Left lung (tissue), 10 donors: ENCODE data around the gene CACNG7. TPM values are rescaled to one million over a fixed set of nuclear protein-coding genes. Genes with fewer than 3 reads are reported as not detected.

Source experiments
- ATAC-seq: fragments of 200-7000 bp; cut with Tn5 transposase; one replicate; pipeline ENCODE4 v1.9.1; 2020; ENCODE audit warnings: moderate library complexity
- DNase-seq, 4 donors: peaks; one replicate each; pipeline ENCODE4 v3.0.0-alpha.2; 2013 to 2020
- H3K27ac ChIP-seq, 2 donors: fragments of 200-600 bp; sonication (generic) in 1 of 2; one replicate each; pipeline versions ENCODE4 v1.5.0 to v1.8.0; 2020 to 2021
- H3K27me3 ChIP-seq, 2 donors: fragments of 200-600 bp; sonication (generic) in 1 of 2; one replicate each; pipeline versions ENCODE4 v1.5.0 to v1.8.0; 2020 to 2021
- H3K36me3 ChIP-seq, 2 donors: fragments of 200-600 bp; sonication (generic) in 1 of 2; one replicate each; pipeline versions ENCODE4 v1.5.0 to v1.8.0; 2020 to 2021
- H3K4me1 ChIP-seq, 2 donors: fragments of 200-600 bp; one replicate each; pipeline ENCODE4 v1.8.0; 2021
- H3K4me3 ChIP-seq, 2 donors: fragments of 200-600 bp; sonication (generic) in 1 of 2; one replicate each; pipeline versions ENCODE4 v1.5.0 to v1.8.0; 2020 to 2021; ENCODE audit warnings: mild to moderate bottlenecking in 1 of 2
- H3K9me3 ChIP-seq, 2 donors: fragments of 200-600 bp; sonication (generic) in 1 of 2; one replicate each; pipeline versions ENCODE4 v1.5.0 to v1.8.0; 2020 to 2021
- intact Hi-C, 2 donors: fragments of 100-400 bp; cut with DNase I; formaldehyde crosslinking; loops; one replicate each; pipeline versions ENCODE4 v1.11.2 to v1.14.2; 2022
- polyA plus RNA-seq, 6 donors: library from polyadenylated mRNA; unstranded; fragments of 120-200 nt; gene quantifications; one replicate each; pipeline ENCODE4 v1.2.1, GENCODE V29; 2013; ENCODE audit not compliant: insufficient read length in 6 of 6
- total RNA-seq, 2 donors: library from RNA; stranded (reverse); fragmentation: NEBNext Ultra II Directional; extraction: Animal tissue kit (Norgen Biotek cat#: 25700); gene quantifications; one replicate each; pipeline ENCODE4 v1.2.1, GENCODE V29; 2021
- TF ChIP-seq, protein P1 (sequence below), 2 donors: fragments of 200-600 bp; sonication (generic) in 1 of 2; IDR thresholded peaks; one replicate each; pipeline versions ENCODE4 v1.5.0 to v1.8.0; 2021; ENCODE audit warnings: antibody characterized with exemption in 2 of 2
- donor health status: DM: no; HTN: yes; CAD: no.
- donor health status: DM: no; HTN: no; CAD: no.

CACNG7 gene
- total and polyA plus RNA-seq, 8 donors: 0.06 TPM; not detected in 7

- ATAC-seq: no peak
Observed at GRCh38 chr19:53991224-53992113, 82.4 kb downstream of the CACNG7 start, which contains the start of gene CACNG6. CACNG6 (plus strand) TSS chr19:53991637; CDS start chr19:53992878, 1,241 bp downstream.

DNA sequence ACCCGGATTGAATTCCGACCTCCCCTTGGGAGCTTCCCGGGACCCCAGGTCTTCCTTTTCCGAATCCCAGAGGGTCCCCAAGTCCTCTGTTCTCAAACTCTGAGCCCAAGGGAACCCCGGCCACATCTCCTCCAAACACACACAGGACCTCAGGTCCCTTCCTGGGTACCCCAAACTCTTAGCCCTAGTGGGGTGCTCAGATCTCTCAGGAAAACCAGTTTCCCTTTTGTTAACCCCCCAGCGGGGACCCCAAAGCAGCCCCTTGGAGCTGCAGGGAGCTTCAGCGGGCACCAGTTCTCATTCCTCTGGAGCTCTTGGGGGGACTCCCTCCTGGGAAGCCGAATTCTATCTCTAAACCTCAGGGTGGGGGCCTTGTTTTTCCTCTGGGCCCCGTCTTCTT, 83.1 kb downstream of the CACNG7 start:
- TF ChIP-seq, protein P1, sequence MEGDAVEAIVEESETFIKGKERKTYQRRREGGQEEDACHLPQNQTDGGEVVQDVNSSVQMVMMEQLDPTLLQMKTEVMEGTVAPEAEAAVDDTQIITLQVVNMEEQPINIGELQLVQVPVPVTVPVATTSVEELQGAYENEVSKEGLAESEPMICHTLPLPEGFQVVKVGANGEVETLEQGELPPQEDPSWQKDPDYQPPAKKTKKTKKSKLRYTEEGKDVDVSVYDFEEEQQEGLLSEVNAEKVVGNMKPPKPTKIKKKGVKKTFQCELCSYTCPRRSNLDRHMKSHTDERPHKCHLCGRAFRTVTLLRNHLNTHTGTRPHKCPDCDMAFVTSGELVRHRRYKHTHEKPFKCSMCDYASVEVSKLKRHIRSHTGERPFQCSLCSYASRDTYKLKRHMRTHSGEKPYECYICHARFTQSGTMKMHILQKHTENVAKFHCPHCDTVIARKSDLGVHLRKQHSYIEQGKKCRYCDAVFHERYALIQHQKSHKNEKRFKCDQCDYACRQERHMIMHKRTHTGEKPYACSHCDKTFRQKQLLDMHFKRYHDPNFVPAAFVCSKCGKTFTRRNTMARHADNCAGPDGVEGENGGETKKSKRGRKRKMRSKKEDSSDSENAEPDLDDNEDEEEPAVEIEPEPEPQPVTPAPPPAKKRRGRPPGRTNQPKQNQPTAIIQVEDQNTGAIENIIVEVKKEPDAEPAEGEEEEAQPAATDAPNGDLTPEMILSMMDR (IDR thresholded peaks at IDR 0.05): no peak

More at GRCh38 chr19:53991224-53992113, 82.4 kb downstream of the CACNG7 start, which contains the start of gene CACNG6:
- Histone ChIP-seq H3K36me3 (no peaks in the 10 kb centered on the region), H3K4me1 (peaks cover 0 to 9% of the 10 kb centered on the region in 2 donors), H3K27ac (no peak within 1 kb of the TSS), H3K27me3 (peaks cover 19 to 78% of the 10 kb centered on the region in 2 donors), H3K9me3 (no peaks in the 10 kb centered on the region), H3K4me3 (peak within 1 kb of the TSS in 1 of 2 donors; percentile 35)
- intact Hi-C loops: no loop called here
- DNase-seq: peak in 2 of 4 donors; percentile 36 to 65
- TF ChIP-seq, protein P1 (IDR thresholded peaks at IDR 0.05): no peak

GRCh38 chr19:53992815-53993214, 83.7 kb downstream of the CACNG7 start:
- intact Hi-C loops: no loop called here
- Histone ChIP-seq H3K27ac (no peak overlapping the region), H3K27me3 (peaks cover 19 to 90% of the 10 kb centered on the region in 2 donors), H3K4me1 (peaks cover 0 to 9% of the 10 kb centered on the region in 2 donors), H3K9me3 (no peaks in the 10 kb centered on the region), H3K4me3 (no peak overlapping the region), H3K36me3 (no peaks in the 10 kb centered on the region)
- ATAC-seq (no peak), DNase-seq (no peak)
- TF ChIP-seq, protein P1 (IDR thresholded peaks at IDR 0.05): no peak

More for the DNA sequence above, 83.1 kb downstream of the CACNG7 start:
- intact Hi-C loops: no loop called here
- Histone ChIP-seq H3K27ac (no peak overlapping the region), H3K4me1 (peaks cover 0 to 9% of the 10 kb centered on the region in 2 donors), H3K9me3 (no peaks in the 10 kb centered on the region), H3K36me3 (no peaks in the 10 kb centered on the region), H3K4me3 (no peak overlapping the region), H3K27me3 (peaks cover 19 to 84% of the 10 kb centered on the region in 2 donors)
- ATAC-seq (no peak), DNase-seq (no peak)

- H3K36me3 ChIP-seq: no peaks in the 10 kb centered on the region
- no peak overlapping the region for H3K27ac ChIP-seq
- no peak for DNase-seq
- H3K4me1 ChIP-seq: peaks cover 0 to 9% of the 10 kb centered on the region in 2 donors
- H3K4me3 ChIP-seq: no peak overlapping the region
- H3K27me3 ChIP-seq: peaks cover 19 to 93% of the 10 kb centered on the region in 2 donors
- H3K9me3 ChIP-seq: no peaks in the 10 kb centered on the region
- no peak for ATAC-seq
- intact Hi-C loops: no loop called here
- TF ChIP-seq, protein P1 (IDR thresholded peaks at IDR 0.05): no peak
Observed at GRCh38 chr19:53993448-53993847, 84.4 kb downstream of the CACNG7 start.

Other genes starting within 250 kb of the CACNG7 start
- gene NLRP12, start 85.0 kb upstream of the CACNG7 start, total RNA-seq: 10 to 100 TPM in 1 of 2 donors, 1 to 10 TPM in 1; 2.5 to 12.2 TPM
- gene NLRP12, start 85.0 kb upstream of the CACNG7 start, polyA plus RNA-seq: under 1 TPM; 0.28 to 0.63 (median 0.46) TPM
- gene MYADM, start 41.4 kb upstream of the CACNG7 start, total RNA-seq: 100 to 1,000 TPM; 164 to 197 TPM
- 100 to 1,000 TPM in 2 of 6 donors, 10 to 100 TPM in 4; 58.9 to 111 (median 89.3) TPM for gene MYADM, start 41.4 kb upstream of the CACNG7 start, polyA plus RNA-seq
- gene PRKCG, start 27.1 kb upstream of the CACNG7 start, total RNA-seq: not detected
- gene PRKCG, start 27.1 kb upstream of the CACNG7 start, polyA plus RNA-seq: under 1 TPM in 5 of 6 donors, not detected in 1; 0.10 to 0.78 (median 0.18) TPM
- under 1 TPM in 1 of 2 donors, not detected in 1; 0.03 TPM for gene CACNG8, start 53.7 kb downstream of the CACNG7 start, total RNA-seq
- under 1 TPM; 0.04 to 0.15 (median 0.09) TPM for gene CACNG8, start 53.7 kb downstream of the CACNG7 start, polyA plus RNA-seq
- gene CACNG6, start 82.4 kb downstream of the CACNG7 start, total RNA-seq: 1 to 10 TPM in 1 of 2 donors, not detected in 1; 2.5 TPM
- 1 to 10 TPM in 1 of 6 donors, under 1 TPM in 5; 0.17 to 1.2 (median 0.41) TPM for gene CACNG6, start 82.4 kb downstream of the CACNG7 start, polyA plus RNA-seq
- gene VSTM1, start 154.6 kb downstream of the CACNG7 start, total RNA-seq: 10 to 100 TPM in 1 of 2 donors, under 1 TPM in 1; 0.44 to 12.1 TPM
- under 1 TPM in 4 of 6 donors, not detected in 2; 0.20 to 0.32 (median 0.29) TPM for gene VSTM1, start 154.6 kb downstream of the CACNG7 start, polyA plus RNA-seq
- not detected for gene TARM1, start 172.1 kb downstream of the CACNG7 start, total RNA-seq
- gene TARM1, start 172.1 kb downstream of the CACNG7 start, polyA plus RNA-seq: under 1 TPM in 5 of 6 donors, not detected in 1; 0.24 to 0.46 (median 0.31) TPM
- 10 to 100 TPM; 13.2 to 57.1 TPM for gene OSCAR, start 191.5 kb downstream of the CACNG7 start, total RNA-seq
- gene OSCAR, start 191.5 kb downstream of the CACNG7 start, polyA plus RNA-seq: under 1 TPM; 0.43 to 0.70 (median 0.56) TPM
- gene NDUFA3, start 193.6 kb downstream of the CACNG7 start, total RNA-seq: 100 to 1,000 TPM in 1 of 2 donors, 10 to 100 TPM in 1; 81.9 to 126 TPM
- 100 to 1,000 TPM in 3 of 6 donors, 10 to 100 TPM in 3; 60.4 to 117 (median 96.6) TPM for gene NDUFA3, start 193.6 kb downstream of the CACNG7 start, polyA plus RNA-seq
- gene TFPT, start 206.4 kb downstream of the CACNG7 start, total RNA-seq: 10 to 100 TPM; 17.4 to 18.7 TPM
- 10 to 100 TPM; 14.3 to 19.9 (median 18.6) TPM for gene TFPT, start 206.4 kb downstream of the CACNG7 start, polyA plus RNA-seq
- 10 to 100 TPM; 46.8 to 49.5 TPM for gene PRPF31, start 206.5 kb downstream of the CACNG7 start, total RNA-seq
- 10 to 100 TPM; 56.7 to 65.3 (median 63.5) TPM for gene PRPF31, start 206.5 kb downstream of the CACNG7 start, polyA plus RNA-seq
- gene CNOT3, start 228.5 kb downstream of the CACNG7 start, total RNA-seq: 10 to 100 TPM; 35.2 to 46.0 TPM
- gene CNOT3, start 228.5 kb downstream of the CACNG7 start, polyA plus RNA-seq: 10 to 100 TPM; 59.2 to 75.0 (median 64.0) TPM